Kidney (tissue), 22 donors: ENCODE data around the gene ZNF85. TPM values are rescaled to one million over a fixed set of nuclear protein-coding genes. Genes with fewer than 3 reads are reported as not detected.

Experiments used
- DNase-seq, 5 donors: peaks; one replicate each; pipeline ENCODE4 v3.0.0-alpha.2; 2013 to 2020
- FAIRE-seq: peaks from 2 replicates; lab custom pipeline; 2012; peaks lifted over from hg19 to GRCh38; lab: Jason Lieb, UNC
- H3K27ac ChIP-seq, 2 donors: one replicate each; pipeline ENCODE4 v1.7.0; 2013; ENCODE audit warnings: low read depth in 2 of 2, low read length in 2 of 2, inconsistent platforms in 1 of 2
- H3K27me3 ChIP-seq: one replicate; pipeline ENCODE4 v1.7.1; 2013; ENCODE audit warnings: low read length, inconsistent platforms; ENCODE audit not compliant: control insufficient read depth, insufficient read depth
- H3K36me3 ChIP-seq, 3 donors: one replicate each; pipeline versions ENCODE4 v1.7.0 to v1.7.1; 2013; ENCODE audit warnings: low read length in 3 of 3, control low read depth in 1 of 3, inconsistent platforms in 1 of 3; ENCODE audit not compliant: insufficient read depth in 3 of 3, control insufficient read depth in 2 of 3
- H3K4me1 ChIP-seq, 3 donors: one replicate each; pipeline versions ENCODE4 v1.7.0 to v1.7.1; 2013; ENCODE audit warnings: low read length in 3 of 3, inconsistent platforms in 1 of 3, low read depth in 1 of 3; ENCODE audit not compliant: control insufficient read depth in 2 of 3, insufficient read depth in 2 of 3
- H3K4me3 ChIP-seq, 3 donors: one replicate each; pipeline versions ENCODE4 v1.7.0 to v1.8.1; 2013; ENCODE audit warnings: low read length in 3 of 3, control low read depth in 1 of 3, inconsistent platforms in 1 of 3
- H3K9ac ChIP-seq, 3 donors: one replicate each; pipeline versions ENCODE4 v1.7.0 to v1.7.1; 2013; ENCODE audit warnings: low read length in 3 of 3, control low read depth in 1 of 3, inconsistent platforms in 1 of 3
- H3K9me3 ChIP-seq, 3 donors: one replicate each; pipeline versions ENCODE4 v1.7.0 to v1.7.1; 2013; ENCODE audit warnings: low read length in 3 of 3, control low read depth in 1 of 3, inconsistent platforms in 1 of 3; ENCODE audit not compliant: control insufficient read depth in 2 of 3, insufficient read depth in 1 of 3
- intact Hi-C: fragments of 100-400 bp; cut with DNase I; formaldehyde crosslinking; loops from one replicate; pipeline ENCODE4 v1.11.1; 2022
- long read RNA-seq, 10 donors: library from polyadenylated mRNA in 1 of 10; unstranded in 1 of 10; transcript quantifications; one replicate each; pipeline ENCODE4 v2.0.0 and lab custom pipeline, GENCODE V29; 2021 to 2026
- polyA plus RNA-seq: library from polyadenylated mRNA; stranded (reverse); fragments of 350-450 nt; fragmentation: Illumina TruSeq; extraction: RNeasy Lipid Tissue Mini Kit (QIAGEN cat#74804); gene quantifications from one replicate; pipeline ENCODE4 v1.2.3, GENCODE V29; 2014; ENCODE audit warnings: low read depth, low replicate concordance; ENCODE audit not compliant: insufficient read depth
- total RNA-seq: library from RNA; stranded (reverse); fragmentation: NEBNext Ultra II Directional; extraction: Animal tissue kit (Norgen Biotek cat#: 25700); gene quantifications from one replicate; pipeline ENCODE4 v1.2.1, GENCODE V29; 2021
- TF ChIP-seq, protein P1 (sequence below): IDR thresholded peaks from 3 replicates; pipeline ENCODE4 v1.5.1; 2012; ENCODE audit warnings: mild to moderate bottlenecking, moderate library complexity, borderline replicate concordance; ENCODE audit not compliant: insufficient read depth; ENCODE audit errors: extremely low read depth
- donor health status: control.
- donor health status: control.
- donor health status: control.
- donor health status: control.
- donor health status: control.
- donor health status: DM: yes; HTN: yes; CAD: no.
- donor health status: Normal renal cell carcinoma (clear cell type).

Gene ZNF85
- total RNA-seq (7.6 TPM), polyA plus RNA-seq (4.6 TPM)
- long read RNA-seq, donor 1, partial matches to known transcripts = 0 of 4 reads
- long read RNA-seq, donor 1, other reads (novel, unspliced or antisense) = 0 of 4 reads
- long read RNA-seq, donor 2, transcript ZNF85-201 (4 exons, 1,531 nt) = major isoform, 9 of 11 reads
- long read RNA-seq, donor 2, partial matches to known transcripts = 0 of 11 reads
- long read RNA-seq, donor 2, other reads (novel, unspliced or antisense) = 0 of 11 reads
- long read RNA-seq, donor 3, partial matches to known transcripts = 0 of 3 reads
- long read RNA-seq, donor 3, other reads (novel, unspliced or antisense) = 0 of 3 reads
- long read RNA-seq, donor 4, partial matches to known transcripts = 0 of 4 reads
- long read RNA-seq, donor 4, other reads (novel, unspliced or antisense) = 0 of 4 reads
- long read RNA-seq, donor 5 = 0 reads
- long read RNA-seq, donor 6, partial matches to known transcripts = 0 of 5 reads
- long read RNA-seq, donor 6, other reads (novel, unspliced or antisense) = 0 of 5 reads
- long read RNA-seq, donor 7, partial matches to known transcripts = 0 of 3 reads
- long read RNA-seq, donor 7, other reads (novel, unspliced or antisense) = 0 of 3 reads
- long read RNA-seq, donor 8, partial matches to known transcripts = 0 of 7 reads
- long read RNA-seq, donor 8, other reads (novel, unspliced or antisense) = 0 of 7 reads
- long read RNA-seq, donor 9, partial matches to known transcripts = 0 of 2 reads
- long read RNA-seq, donor 9, other reads (novel, unspliced or antisense) = 0 of 2 reads
- long read RNA-seq, donor 10, transcript ZNF85-201 (4 exons, 1,531 nt) = major isoform, 5 of 6 reads
- long read RNA-seq, donor 10, partial matches to known transcripts = 0 of 6 reads
- long read RNA-seq, donor 10, other reads (novel, unspliced or antisense) = 0 of 6 reads

DNA sequence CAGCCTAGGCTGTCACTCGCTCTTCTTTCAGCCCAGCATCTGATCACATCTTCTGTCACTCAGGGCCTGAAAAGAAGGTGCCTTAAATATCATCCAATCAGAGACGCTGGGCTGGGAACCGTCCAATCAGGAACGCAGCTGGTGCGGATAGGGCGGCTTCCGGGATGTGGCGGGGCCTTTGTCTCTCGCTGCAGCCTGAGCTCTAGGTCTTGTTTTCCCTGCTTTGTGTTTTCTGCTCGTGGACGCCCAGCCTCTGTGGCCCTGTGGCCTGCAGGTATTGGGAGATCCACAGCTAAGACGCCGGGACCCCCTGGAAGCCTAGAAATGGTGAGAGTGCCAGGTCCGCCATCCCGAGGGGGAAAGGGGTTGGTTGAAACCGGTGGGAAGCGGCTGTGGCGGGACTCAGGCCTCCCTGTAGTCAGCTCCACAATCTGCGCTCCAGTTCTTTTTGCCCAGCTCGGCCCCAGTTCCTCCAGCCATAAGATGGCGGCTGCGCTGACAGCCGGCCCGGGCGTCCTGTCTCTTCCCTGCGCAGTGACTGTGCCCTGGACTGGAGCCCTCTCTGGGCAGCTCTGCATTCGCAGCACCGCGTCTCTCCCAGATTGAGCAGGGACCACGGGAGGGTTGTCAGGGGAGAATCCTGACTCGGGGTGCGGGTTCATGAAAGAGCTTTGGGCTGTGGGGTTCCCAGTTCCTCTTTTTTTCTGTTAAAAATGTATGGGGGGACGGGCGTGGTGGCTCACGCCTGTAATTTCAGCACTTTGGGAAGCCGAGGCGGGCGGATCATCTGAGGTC lies at the start of gene ZNF85:
TSS of gene ZNF85 (plus strand) at position 175 of the 795 bp plus-strand sequence. CDS start at position 325, 150 bp downstream.
- peak; percentile 90 for FAIRE-seq

DNA sequence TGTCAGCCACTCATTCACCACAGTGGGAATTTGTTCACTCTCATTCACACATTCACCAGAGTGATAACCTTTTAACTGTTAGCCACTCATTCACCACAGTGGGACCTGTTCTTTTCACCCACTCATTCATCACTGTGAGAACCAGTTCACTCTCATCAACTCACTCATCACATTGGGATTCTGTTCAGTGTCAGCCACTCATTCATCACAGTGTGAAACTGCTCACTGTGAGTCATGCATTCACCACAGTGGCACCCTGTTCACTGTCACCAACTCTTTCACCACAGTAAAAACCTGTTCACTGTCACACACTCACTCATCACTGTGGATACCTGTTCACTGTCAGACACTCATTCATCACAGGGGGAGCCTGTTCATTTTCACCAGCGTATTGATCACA lies 43.5 kb upstream of the ZNF85 start:
- H3K4me3 ChIP-seq = no peak overlapping the region
- FAIRE-seq (no peak), DNase-seq (no peak)
- TF ChIP-seq, protein P1, sequence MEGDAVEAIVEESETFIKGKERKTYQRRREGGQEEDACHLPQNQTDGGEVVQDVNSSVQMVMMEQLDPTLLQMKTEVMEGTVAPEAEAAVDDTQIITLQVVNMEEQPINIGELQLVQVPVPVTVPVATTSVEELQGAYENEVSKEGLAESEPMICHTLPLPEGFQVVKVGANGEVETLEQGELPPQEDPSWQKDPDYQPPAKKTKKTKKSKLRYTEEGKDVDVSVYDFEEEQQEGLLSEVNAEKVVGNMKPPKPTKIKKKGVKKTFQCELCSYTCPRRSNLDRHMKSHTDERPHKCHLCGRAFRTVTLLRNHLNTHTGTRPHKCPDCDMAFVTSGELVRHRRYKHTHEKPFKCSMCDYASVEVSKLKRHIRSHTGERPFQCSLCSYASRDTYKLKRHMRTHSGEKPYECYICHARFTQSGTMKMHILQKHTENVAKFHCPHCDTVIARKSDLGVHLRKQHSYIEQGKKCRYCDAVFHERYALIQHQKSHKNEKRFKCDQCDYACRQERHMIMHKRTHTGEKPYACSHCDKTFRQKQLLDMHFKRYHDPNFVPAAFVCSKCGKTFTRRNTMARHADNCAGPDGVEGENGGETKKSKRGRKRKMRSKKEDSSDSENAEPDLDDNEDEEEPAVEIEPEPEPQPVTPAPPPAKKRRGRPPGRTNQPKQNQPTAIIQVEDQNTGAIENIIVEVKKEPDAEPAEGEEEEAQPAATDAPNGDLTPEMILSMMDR = no peak
- intact Hi-C loops = no loop called here
- no peaks in the 10 kb centered on the region for H3K4me1 ChIP-seq
- peaks cover 0 to 21% (median 9%) of the 10 kb centered on the region in 3 donors for H3K9me3 ChIP-seq
- H3K27me3 ChIP-seq = no peaks in the 10 kb centered on the region
- no peak overlapping the region for H3K9ac ChIP-seq
- H3K27ac ChIP-seq = no peak overlapping the region
- no peaks in the 10 kb centered on the region for H3K36me3 ChIP-seq

More for the DNA sequence above, at the start of gene ZNF85:
- H3K4me3 ChIP-seq = peak within 1 kb of the TSS; percentile 80 to 85 (median 84)
- H3K27me3 ChIP-seq = no peaks in the 10 kb centered on the region
- DNase-seq = peak; percentile 94 to 97 (median 96)
- H3K9ac ChIP-seq = peak within 1 kb of the TSS; percentile 12 to 84 (median 63)
- TF ChIP-seq, protein P1 = no peak
- peaks cover 0 to 4% (median 0%) of the 10 kb centered on the region in 3 donors for H3K4me1 ChIP-seq
- intact Hi-C loops = no loop called here
- H3K36me3 ChIP-seq = no peaks in the 10 kb centered on the region
- peak within 1 kb of the TSS in 1 of 2 donors; percentile 66 for H3K27ac ChIP-seq
- no peaks in the 10 kb centered on the region for H3K9me3 ChIP-seq

DNA sequence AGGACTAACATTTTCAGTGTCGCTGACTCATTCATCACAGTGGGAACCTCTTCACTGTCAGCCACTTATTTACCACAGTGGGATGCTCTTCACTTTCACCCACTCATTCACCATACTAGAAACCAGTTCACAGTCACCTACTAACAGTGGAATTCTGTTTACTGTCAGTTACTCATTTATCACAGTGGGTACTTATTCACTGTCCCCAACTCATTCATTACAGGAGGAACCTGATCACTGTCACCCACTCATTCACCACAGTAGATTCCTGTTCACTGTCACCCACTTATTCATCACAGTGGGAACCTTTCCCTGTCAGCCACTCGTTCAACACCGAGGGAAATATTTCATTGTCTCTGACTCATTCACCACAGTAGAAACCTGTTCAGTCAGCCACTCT lies 10.1 kb upstream of the ZNF85 start:
- H3K27ac ChIP-seq = no peak overlapping the region
- no peaks in the 10 kb centered on the region for H3K36me3 ChIP-seq
- no peaks in the 10 kb centered on the region for H3K4me1 ChIP-seq
- peaks cover 0 to 7% (median 0%) of the 10 kb centered on the region in 3 donors for H3K9me3 ChIP-seq
- H3K4me3 ChIP-seq = no peak overlapping the region
- no peaks in the 10 kb centered on the region for H3K27me3 ChIP-seq
- intact Hi-C loops = no loop called here
- H3K9ac ChIP-seq = no peak overlapping the region
- TF ChIP-seq, protein P1 = no peak
- DNase-seq = no peak
- FAIRE-seq = no peak
